Trophoblast cell (in vitro differentiated cells and primary cell): ENCODE results near the gene MOCS3.
A peak's percentile ranks its signal among the peaks of the same experiment; 100 is the strongest.
"Not testable (repeated sequence)": the region's sequence is repeated elsewhere in the genome, so short reads cannot be mapped to it uniquely, and the experiment has no call there.

Experiments used
- DNase-seq, 2 donors: peaks; one replicate each; pipeline ENCODE4 v3.0.0-alpha.2; 2016
- H2AFZ ChIP-seq: 2 replicates; pipeline ENCODE4 v1.6.1; 2013; ENCODE audit warnings: low read length, moderate library complexity, mild to moderate bottlenecking; ENCODE audit not compliant: insufficient read depth, poor library complexity
- H2AK5ac ChIP-seq: 2 replicates; pipeline ENCODE4 v1.6.1; 2013; ENCODE audit warnings: mild to moderate bottlenecking, low read length
- H2BK120ac ChIP-seq: 2 replicates; pipeline ENCODE4 v1.6.1; 2013; ENCODE audit warnings: low read length, mild to moderate bottlenecking, moderate library complexity; ENCODE audit not compliant: insufficient read depth, poor library complexity
- H2BK12ac ChIP-seq: 2 replicates; pipeline ENCODE4 v1.6.1; 2013; ENCODE audit warnings: mild to moderate bottlenecking, low read length, moderate library complexity
- H2BK5ac ChIP-seq: 2 replicates; pipeline ENCODE4 v1.6.1; 2013; ENCODE audit warnings: low read length, low read depth, moderate library complexity, mild to moderate bottlenecking; ENCODE audit not compliant: poor library complexity
- H3K14ac ChIP-seq: 2 replicates; pipeline ENCODE4 v1.6.1; 2013; ENCODE audit warnings: mild to moderate bottlenecking, low read length
- H3K18ac ChIP-seq: 2 replicates; pipeline ENCODE4 v1.6.1; 2013; ENCODE audit warnings: mild to moderate bottlenecking, low read length
- H3K23ac ChIP-seq: 2 replicates; pipeline ENCODE4 v1.6.1; 2013; ENCODE audit warnings: low read length
- H3K27ac ChIP-seq: 2 replicates; pipeline ENCODE4 v1.5.1; 2013; ENCODE audit warnings: low read depth, mild to moderate bottlenecking, inconsistent platforms, low read length, moderate library complexity
- H3K27me3 ChIP-seq: 2 replicates; pipeline ENCODE4 v1.6.1; 2013; ENCODE audit warnings: inconsistent platforms, mild to moderate bottlenecking, low read length, moderate library complexity; ENCODE audit not compliant: insufficient read depth
- H3K36me3 ChIP-seq, 2 experiments: 1 replicate in 1 of 2; 2 replicates in 1 of 2; pipeline ENCODE4 v1.6.1; 2013; ENCODE audit warnings: low read length in 2 of 2, mild to moderate bottlenecking in 2 of 2, moderate library complexity in 1 of 2; ENCODE audit not compliant: insufficient read depth in 2 of 2, control insufficient read depth in 1 of 2
- H3K4ac ChIP-seq: 2 replicates; pipeline ENCODE4 v1.6.1; 2013; ENCODE audit warnings: low read depth, mild to moderate bottlenecking, low read length, moderate library complexity
- H3K4me1 ChIP-seq, 2 experiments: 1 replicate in 1 of 2; 2 replicates in 1 of 2; pipeline ENCODE4 v1.6.1; 2013; ENCODE audit warnings: low read length in 2 of 2, mild to moderate bottlenecking in 2 of 2, moderate library complexity in 1 of 2; ENCODE audit not compliant: insufficient read depth in 2 of 2, control insufficient read depth in 1 of 2
- H3K4me2 ChIP-seq: 2 replicates; pipeline ENCODE4 v1.6.1; 2013; ENCODE audit warnings: inconsistent platforms, mild to moderate bottlenecking, low read length, moderate library complexity
- H3K4me3 ChIP-seq: 2 replicates; pipeline ENCODE4 v1.5.1; 2013; ENCODE audit warnings: mild to moderate bottlenecking, low read depth, low read length, inconsistent platforms
- H3K79me1 ChIP-seq: one replicate; pipeline ENCODE4 v1.6.1; 2013; ENCODE audit warnings: low read length
- H3K79me2 ChIP-seq: 2 replicates; pipeline ENCODE4 v1.6.1; 2013; ENCODE audit warnings: low read length, mild to moderate bottlenecking; ENCODE audit not compliant: control insufficient read depth, insufficient read depth, poor library complexity
- H3K9ac ChIP-seq: 2 replicates; pipeline ENCODE4 v1.6.1; 2013; ENCODE audit warnings: mild to moderate bottlenecking, low read length
- H3K9me3 ChIP-seq: 2 replicates; pipeline ENCODE4 v1.6.1; 2013; ENCODE audit warnings: low read depth, mild to moderate bottlenecking, control low read depth, inconsistent platforms, low read length; ENCODE audit not compliant: insufficient read depth
- H4K12ac ChIP-seq: 2 replicates; pipeline ENCODE4 v1.6.1; 2013; ENCODE audit warnings: low read depth, mild to moderate bottlenecking, low read length, moderate library complexity
- H4K8ac ChIP-seq: 2 replicates; pipeline ENCODE4 v1.6.1; 2013; ENCODE audit warnings: low read depth, mild to moderate bottlenecking, low read length, moderate library complexity
- H4K91ac ChIP-seq: one replicate; pipeline ENCODE4 v1.6.1; 2013; ENCODE audit warnings: low read depth, mild to moderate bottlenecking, low read length, moderate library complexity
- WGBS: extraction: QIAGEN DNeasy Blood & Tissue Kit; methylation state at CpG from one replicate; pipeline ENCODE4 v1.1.7; 2013; ENCODE audit warnings: missing lambda C conversion rate; ENCODE audit not compliant: insufficient read length, insufficient coverage; ENCODE audit errors: extremely low coverage; 5-methylcytosine and 5-hydroxymethylcytosine counted together

The MOCS3 gene

DNA sequence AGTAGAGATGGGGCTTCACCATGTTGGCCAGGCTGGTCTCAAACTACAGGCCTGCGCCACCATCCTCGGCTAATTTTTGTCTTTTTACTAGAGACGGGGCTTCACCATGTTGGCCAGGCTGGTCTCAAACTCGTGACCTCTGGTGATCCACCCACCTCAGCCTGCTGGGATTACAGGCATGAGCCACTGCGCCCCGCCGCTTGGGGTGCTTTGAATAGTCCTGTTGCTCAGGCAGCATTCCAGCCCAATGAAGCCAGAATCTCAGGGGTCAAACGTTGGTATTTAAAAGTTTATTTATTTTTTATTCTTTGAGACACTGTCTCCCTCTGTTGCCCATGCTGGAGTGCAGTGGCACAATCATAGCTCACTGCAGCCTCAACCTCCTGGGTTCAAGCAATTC is 11.3 kb downstream of the MOCS3 start:
- H3K4me1 ChIP-seq, result no peaks in the 10 kb centered on the region
- no peaks in the 10 kb centered on the region for H3K79me2 ChIP-seq
- no peaks in the 10 kb centered on the region for H3K9me3 ChIP-seq
- H3K4me3 ChIP-seq, result no peak overlapping the region
- no peak overlapping the region for H3K14ac ChIP-seq
- H3K4me2 ChIP-seq, result no peak overlapping the region
- H4K12ac ChIP-seq, result no peak overlapping the region
- no CpG with 5 or more reads among the region's 8 CpGs for WGBS
- no peak overlapping the region for H3K23ac ChIP-seq
- H2AFZ ChIP-seq, result no peak overlapping the region
- H3K27me3 ChIP-seq, result no peaks in the 10 kb centered on the region
- H4K8ac ChIP-seq, result no peak overlapping the region
- H4K91ac ChIP-seq, result no peak overlapping the region
- H2AK5ac ChIP-seq, result no peak overlapping the region
- no peaks in the 10 kb centered on the region for H3K79me1 ChIP-seq
- H3K18ac ChIP-seq, result no peak overlapping the region
- no peak for DNase-seq
- no peak overlapping the region for H3K27ac ChIP-seq
- no peak overlapping the region for H2BK5ac ChIP-seq
- H3K4ac ChIP-seq, result no peak overlapping the region
- H3K36me3 ChIP-seq, result no peaks in the 10 kb centered on the region
- H2BK12ac ChIP-seq, result no peak overlapping the region
- no peak overlapping the region for H2BK120ac ChIP-seq
- no peak overlapping the region for H3K9ac ChIP-seq

DNA sequence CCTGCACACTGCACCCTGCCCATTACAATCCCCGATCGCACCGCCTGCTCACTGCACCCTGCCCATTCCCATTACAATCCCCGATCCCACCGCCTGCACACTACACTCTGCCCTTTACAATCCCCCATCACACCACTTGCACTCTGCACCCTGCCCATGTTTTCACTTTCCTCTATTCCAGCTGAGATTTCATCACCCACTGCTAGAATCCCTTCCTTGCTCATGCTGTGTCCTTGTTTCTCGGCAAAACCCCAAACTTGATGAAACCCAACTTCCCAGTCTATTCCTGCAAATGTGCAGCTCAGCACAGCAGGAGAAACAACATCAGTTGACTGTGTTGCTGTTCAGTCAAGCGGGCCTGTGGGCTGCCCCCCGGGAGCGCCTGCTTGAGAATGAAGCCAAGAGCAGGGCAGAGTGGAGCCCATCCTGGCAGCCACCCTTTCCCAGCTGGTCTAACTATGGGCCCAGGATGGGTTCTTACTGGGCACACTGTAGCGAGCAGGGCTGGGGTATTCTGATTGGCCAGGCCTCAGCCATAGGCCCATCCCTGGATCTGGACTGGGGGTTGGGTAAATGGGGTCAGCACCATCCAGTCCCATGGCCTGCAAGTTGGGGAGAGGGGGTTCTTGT is 17.2 kb downstream of the MOCS3 start:
- WGBS, result no CpG with 5 or more reads among the region's 10 CpGs
- H4K91ac ChIP-seq, result no peak overlapping the region
- H3K4me2 ChIP-seq, result no peak overlapping the region

GRCh38 chr20:50977066-50978021 is 18.7 kb downstream of the MOCS3 start:
- no peak overlapping the region for H2BK120ac ChIP-seq
- H3K18ac ChIP-seq, result no peak overlapping the region
- H3K4me1 ChIP-seq, result peaks cover 0 to 5% of the 10 kb centered on the region in 2 experiments
- no peak overlapping the region for H3K4me3 ChIP-seq
- H3K9me3 ChIP-seq, result no peaks in the 10 kb centered on the region
- no peak overlapping the region for H3K27ac ChIP-seq
- H3K4me2 ChIP-seq, result no peak overlapping the region
- H3K27me3 ChIP-seq, result no peaks in the 10 kb centered on the region
- DNase-seq, result peak; percentile 49 to 60
- H3K36me3 ChIP-seq, result no peaks in the 10 kb centered on the region
- no peaks in the 10 kb centered on the region for H3K79me2 ChIP-seq
- no CpG with 5 or more reads among the region's 20 CpGs for WGBS
- H4K12ac ChIP-seq, result no peak overlapping the region
- H2BK5ac ChIP-seq, result no peak overlapping the region
- H2AK5ac ChIP-seq, result no peak overlapping the region
- H3K79me1 ChIP-seq, result no peaks in the 10 kb centered on the region
- no peak overlapping the region for H4K91ac ChIP-seq
- no peak overlapping the region for H2AFZ ChIP-seq
- no peak overlapping the region for H3K9ac ChIP-seq
- H3K4ac ChIP-seq, result no peak overlapping the region
- H3K14ac ChIP-seq, result no peak overlapping the region
- H3K23ac ChIP-seq, result no peak overlapping the region
- no peak overlapping the region for H2BK12ac ChIP-seq
- no peak overlapping the region for H4K8ac ChIP-seq

More for the DNA sequence above, 17.2 kb downstream of the MOCS3 start:
- Histone ChIP-seq H2BK120ac (no peak overlapping the region), H2BK5ac (no peak overlapping the region), H3K79me1 (no peaks in the 10 kb centered on the region), H4K8ac (no peak overlapping the region), H3K27me3 (no peaks in the 10 kb centered on the region), H3K79me2 (no peaks in the 10 kb centered on the region), H3K23ac (no peak overlapping the region), H3K36me3 (no peaks in the 10 kb centered on the region), H3K27ac (no peak overlapping the region), H2AFZ (no peak overlapping the region), H3K4ac (no peak overlapping the region), H4K12ac (no peak overlapping the region), H2BK12ac (no peak overlapping the region), H3K9me3 (no peaks in the 10 kb centered on the region), H2AK5ac (no peak overlapping the region), H3K4me3 (no peak overlapping the region), H3K14ac (no peak overlapping the region), H3K18ac (no peak overlapping the region), H3K4me1 (peaks cover 0 to 3% of the 10 kb centered on the region in 2 experiments), H3K9ac (no peak overlapping the region)
- no peak for DNase-seq

DNA sequence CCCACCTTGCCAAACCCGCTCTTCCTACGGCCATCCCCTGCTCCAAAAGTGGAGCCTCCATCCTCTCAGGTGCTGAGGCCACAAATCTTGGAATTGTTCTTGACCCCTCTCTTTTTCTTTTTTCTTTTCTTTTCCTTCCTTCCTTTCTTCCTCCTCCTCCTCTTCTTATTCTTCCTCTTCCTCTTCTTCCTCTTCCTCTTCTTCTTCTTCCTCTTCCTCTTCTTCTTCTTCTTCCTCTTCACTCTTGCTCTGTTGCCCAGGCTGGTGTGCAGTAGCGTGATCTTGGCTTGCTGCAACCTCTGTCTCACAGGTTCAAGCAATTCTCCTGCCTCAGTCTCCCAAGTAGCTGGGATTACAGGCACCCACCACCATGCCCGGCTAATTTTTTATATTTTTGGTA is 19.9 kb downstream of the MOCS3 start:
- H4K91ac ChIP-seq, H3K79me1 ChIP-seq, H2AK5ac ChIP-seq, H3K4ac ChIP-seq, H2AFZ ChIP-seq, H3K18ac ChIP-seq, H2BK12ac ChIP-seq, H2BK120ac ChIP-seq, H3K27ac ChIP-seq, H3K9me3 ChIP-seq, H3K14ac ChIP-seq, DNase-seq, H3K79me2 ChIP-seq, H4K8ac ChIP-seq, H3K23ac ChIP-seq, H3K9ac ChIP-seq, H3K4me2 ChIP-seq, H3K27me3 ChIP-seq, H4K12ac ChIP-seq, H3K4me3 ChIP-seq, H3K36me3 ChIP-seq, H2BK5ac ChIP-seq, H3K4me1 ChIP-seq: not testable (repeated sequence)
- no CpG with 5 or more reads among the region's 4 CpGs for WGBS
